Cardiac fibroblast (primary cell): ENCODE measurements around the gene TJAP1.
"Not testable (repeated sequence)": the region's sequence is repeated elsewhere in the genome, so short reads cannot be mapped to it uniquely, and the experiment has no call there.

Experiments used
- DNase-seq, 2 donors: peaks; one replicate each; pipeline versions ENCODE4 v3.0.0 to v3.0.0-alpha.2; 2010; ENCODE audit warnings: low read depth in 2 of 2
- H3K4me3 ChIP-seq, 2 donors: replicated peaks in 1 of 2; 1 replicate in 1 of 2; 2 replicates in 1 of 2; pipeline ENCODE4 v1.5.1; 2011; ENCODE audit warnings: low read depth in 2 of 2, low read length in 2 of 2, mild to moderate bottlenecking in 2 of 2, moderate library complexity in 1 of 2
- TF ChIP-seq, protein P1 (sequence below): IDR thresholded peaks from one replicate; pipeline ENCODE4 v1.5.1; 2011; ENCODE audit warnings: low read depth, mild to moderate bottlenecking, low read length, inconsistent platforms

Gene TJAP1

DNA sequence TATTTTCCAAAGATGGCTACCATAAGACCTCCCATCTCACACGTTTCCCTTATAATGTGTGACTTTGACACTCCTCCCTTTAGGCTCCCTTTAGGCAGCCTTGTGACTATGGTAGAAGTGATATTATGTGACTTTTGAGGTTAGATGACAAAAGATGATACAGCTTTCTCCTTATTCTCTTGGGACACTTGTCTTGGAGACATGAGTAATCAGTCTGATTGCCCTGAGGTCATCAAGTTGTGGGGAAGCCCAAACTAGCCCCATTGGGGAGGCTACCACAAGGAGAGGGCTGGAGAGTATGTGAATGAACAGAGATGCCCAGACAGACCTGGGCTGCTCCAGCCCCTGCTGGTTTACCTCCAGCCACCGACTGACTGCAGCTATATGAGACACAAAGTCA is 11.4 kb upstream of the TJAP1 start:
- peak in 1 of 2 donors; percentile 13 for DNase-seq
- TF ChIP-seq, protein P1, sequence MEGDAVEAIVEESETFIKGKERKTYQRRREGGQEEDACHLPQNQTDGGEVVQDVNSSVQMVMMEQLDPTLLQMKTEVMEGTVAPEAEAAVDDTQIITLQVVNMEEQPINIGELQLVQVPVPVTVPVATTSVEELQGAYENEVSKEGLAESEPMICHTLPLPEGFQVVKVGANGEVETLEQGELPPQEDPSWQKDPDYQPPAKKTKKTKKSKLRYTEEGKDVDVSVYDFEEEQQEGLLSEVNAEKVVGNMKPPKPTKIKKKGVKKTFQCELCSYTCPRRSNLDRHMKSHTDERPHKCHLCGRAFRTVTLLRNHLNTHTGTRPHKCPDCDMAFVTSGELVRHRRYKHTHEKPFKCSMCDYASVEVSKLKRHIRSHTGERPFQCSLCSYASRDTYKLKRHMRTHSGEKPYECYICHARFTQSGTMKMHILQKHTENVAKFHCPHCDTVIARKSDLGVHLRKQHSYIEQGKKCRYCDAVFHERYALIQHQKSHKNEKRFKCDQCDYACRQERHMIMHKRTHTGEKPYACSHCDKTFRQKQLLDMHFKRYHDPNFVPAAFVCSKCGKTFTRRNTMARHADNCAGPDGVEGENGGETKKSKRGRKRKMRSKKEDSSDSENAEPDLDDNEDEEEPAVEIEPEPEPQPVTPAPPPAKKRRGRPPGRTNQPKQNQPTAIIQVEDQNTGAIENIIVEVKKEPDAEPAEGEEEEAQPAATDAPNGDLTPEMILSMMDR: no peak
- H3K4me3 ChIP-seq: no peak overlapping the region

DNA sequence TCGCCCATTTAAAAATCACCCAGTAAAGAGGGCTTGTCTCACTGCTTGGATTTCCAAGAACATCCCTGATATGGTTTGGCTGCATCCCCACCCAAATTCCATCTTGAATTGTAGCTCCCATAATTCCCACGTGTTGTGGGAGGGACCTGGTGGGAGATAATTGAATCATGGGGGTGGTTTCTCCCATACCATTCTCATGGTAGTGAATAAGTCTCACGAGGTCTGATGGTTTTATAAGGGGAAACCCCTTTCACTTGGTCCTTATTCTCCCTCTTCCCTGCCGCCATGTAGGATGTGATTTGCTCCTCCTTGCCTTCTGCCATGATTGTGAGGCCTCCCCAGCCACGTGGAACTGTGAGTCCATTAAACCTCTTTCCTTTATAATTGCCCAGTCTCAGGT is 10.1 kb upstream of the TJAP1 start:
- DNase-seq, H3K4me3 ChIP-seq: not testable (repeated sequence)

DNA sequence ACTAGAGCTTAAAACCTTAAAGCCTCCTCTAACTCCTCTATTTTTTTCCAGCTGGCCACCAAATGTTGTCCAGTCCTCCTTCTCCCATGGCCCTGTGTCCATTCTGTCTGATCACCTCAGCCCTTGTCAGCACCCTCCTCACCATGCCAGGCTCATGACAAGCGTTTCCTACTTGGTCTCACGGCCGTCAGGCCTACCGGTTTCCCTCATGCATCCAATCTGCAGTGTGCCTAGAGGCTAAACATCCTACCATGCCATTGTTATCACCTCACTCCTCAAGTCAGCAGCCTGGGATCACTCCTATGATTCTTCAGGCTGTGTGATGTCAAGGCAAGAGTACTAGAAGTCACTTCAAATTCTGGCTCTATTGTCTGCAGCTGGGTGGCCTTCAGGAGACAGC is 9.6 kb upstream of the TJAP1 start:
- H3K4me3 ChIP-seq: no peak overlapping the region
- TF ChIP-seq, protein P1: no peak
- no peak for DNase-seq

DNA sequence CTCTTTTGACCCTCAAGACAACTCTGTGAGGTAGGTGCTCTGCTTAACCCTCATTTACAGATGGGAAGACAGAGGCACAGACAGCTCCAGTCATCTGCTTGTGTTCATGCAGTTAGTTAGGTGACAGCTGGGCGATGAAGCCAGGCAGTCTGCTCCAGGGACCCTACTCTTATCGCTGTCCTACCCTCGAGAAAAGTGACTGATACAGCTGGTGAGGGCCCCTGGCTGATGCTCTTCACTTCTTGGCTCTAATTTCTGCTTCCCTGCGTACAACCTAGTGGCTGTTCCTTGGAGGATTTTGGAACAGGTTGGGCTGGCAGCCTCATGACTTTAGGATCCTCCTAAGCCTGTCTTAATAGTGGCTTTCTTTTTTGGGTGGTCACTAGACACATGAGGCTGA is 9.1 kb upstream of the TJAP1 start:
- no peak overlapping the region for H3K4me3 ChIP-seq
- DNase-seq: no peak
- TF ChIP-seq, protein P1: no peak

DNA sequence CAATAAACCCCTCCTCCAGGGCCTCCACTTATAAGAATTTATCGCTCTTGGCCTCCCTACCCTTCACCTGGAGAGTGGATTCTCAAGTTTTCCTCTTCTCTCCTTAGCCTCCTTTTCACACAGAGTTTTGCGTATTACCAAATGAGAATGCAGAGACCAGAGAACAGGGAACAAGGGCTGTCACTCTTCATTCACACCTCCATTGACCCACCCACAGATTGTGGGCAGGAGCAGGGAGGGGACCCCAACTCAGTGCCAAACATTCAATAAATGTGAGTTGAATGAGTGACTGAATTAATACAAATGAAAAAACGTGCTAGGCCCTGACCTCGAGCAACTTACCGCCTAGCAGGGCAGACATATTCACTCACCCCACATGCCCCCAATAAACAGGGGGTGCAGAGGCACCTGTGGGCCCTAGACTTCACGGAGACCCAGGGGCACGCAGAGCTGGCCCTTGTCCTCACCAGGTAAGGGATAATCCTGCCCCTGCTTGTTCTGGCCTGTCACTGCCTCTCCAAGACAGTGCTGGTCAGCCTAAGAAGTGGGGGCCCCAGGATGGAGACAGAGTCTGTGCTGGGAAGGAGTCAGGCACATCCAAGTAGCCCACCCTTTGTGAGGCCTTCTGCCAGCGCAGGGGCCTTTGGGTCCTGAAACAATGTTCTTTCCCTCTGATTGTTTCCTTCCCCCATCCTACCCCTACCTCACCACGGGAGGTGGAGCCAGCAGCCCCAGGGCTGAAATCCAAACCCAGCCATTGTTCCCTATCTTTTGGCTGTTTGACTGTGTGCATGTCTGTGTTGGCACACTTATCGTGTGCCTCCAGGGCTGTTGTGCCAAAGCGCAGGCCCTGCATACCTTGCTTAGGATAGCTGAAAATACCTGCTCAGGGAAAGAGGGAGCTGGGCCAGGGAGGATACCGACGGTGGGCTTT is 8.4 kb upstream of the TJAP1 start:
- DNase-seq: no peak
- H3K4me3 ChIP-seq: no peak overlapping the region
- TF ChIP-seq, protein P1: no peak

DNA sequence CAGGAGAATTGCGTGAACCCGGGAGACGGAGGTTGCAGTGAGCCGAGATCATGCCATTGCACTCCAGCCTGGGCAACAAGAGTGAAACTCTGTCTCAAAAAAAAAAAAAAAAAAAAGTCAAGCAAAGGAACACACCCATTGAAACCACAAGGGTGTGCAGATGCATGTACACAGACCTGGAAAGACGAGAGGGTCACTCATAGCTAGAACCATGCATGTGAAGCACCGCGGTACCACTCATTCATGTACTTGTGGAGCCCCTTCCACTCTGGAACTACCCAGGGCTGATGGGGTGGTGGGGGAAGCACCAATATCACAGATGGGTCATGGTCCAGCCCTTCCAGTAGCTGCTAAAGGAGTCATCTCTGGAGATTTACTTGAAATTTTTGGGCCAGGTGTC is 7.4 kb upstream of the TJAP1 start:
- TF ChIP-seq, protein P1: no peak
- H3K4me3 ChIP-seq: no peak overlapping the region
- no peak for DNase-seq

DNA sequence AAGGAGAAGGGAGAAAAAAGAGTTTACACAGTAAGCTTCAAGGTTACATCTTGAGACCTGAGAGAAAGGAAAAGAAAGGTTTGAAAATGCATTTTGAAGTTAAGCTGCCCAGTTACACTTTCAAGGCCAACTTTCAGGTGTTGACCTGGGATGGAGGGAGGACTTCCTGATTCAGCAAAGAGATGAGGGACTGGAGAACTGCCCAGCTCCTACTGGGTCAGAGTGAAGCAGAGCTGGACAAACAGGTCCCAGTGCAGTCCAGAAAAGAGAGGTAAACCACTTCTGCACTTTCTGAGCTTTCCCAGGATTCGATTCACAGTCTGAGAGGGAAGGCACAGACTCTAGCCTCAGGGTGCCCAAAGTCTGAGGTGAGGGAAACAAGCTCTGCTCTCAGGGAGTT is 6.0 kb upstream of the TJAP1 start:
- TF ChIP-seq, protein P1: no peak
- H3K4me3 ChIP-seq: no peak overlapping the region
- no peak for DNase-seq
